ENCODE results near the gene KDM2A.

KDM2A gene

GRCh38 chr11:67211656-67212436, 92.8 kb downstream of the KDM2A start (continued):
- TF ChIP-seq PATZ1 (CRISPR knock-in tag; IDR thresholded peaks at IDR 0.05; ENCODE audit: borderline replicate concordance): no peak
- no peak for TF ChIP-seq ZC3H10 (CRISPR knock-in tag; IDR thresholded peaks at IDR 0.05)
- TF ChIP-seq, protein P1, sequence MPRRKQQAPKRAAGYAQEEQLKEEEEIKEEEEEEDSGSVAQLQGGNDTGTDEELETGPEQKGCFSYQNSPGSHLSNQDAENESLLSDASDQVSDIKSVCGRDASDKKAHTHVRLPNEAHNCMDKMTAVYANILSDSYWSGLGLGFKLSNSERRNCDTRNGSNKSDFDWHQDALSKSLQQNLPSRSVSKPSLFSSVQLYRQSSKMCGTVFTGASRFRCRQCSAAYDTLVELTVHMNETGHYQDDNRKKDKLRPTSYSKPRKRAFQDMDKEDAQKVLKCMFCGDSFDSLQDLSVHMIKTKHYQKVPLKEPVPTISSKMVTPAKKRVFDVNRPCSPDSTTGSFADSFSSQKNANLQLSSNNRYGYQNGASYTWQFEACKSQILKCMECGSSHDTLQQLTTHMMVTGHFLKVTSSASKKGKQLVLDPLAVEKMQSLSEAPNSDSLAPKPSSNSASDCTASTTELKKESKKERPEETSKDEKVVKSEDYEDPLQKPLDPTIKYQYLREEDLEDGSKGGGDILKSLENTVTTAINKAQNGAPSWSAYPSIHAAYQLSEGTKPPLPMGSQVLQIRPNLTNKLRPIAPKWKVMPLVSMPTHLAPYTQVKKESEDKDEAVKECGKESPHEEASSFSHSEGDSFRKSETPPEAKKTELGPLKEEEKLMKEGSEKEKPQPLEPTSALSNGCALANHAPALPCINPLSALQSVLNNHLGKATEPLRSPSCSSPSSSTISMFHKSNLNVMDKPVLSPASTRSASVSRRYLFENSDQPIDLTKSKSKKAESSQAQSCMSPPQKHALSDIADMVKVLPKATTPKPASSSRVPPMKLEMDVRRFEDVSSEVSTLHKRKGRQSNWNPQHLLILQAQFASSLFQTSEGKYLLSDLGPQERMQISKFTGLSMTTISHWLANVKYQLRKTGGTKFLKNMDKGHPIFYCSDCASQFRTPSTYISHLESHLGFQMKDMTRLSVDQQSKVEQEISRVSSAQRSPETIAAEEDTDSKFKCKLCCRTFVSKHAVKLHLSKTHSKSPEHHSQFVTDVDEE (CRISPR knock-in tag; IDR thresholded peaks at IDR 0.05): no peak

GRCh38 chr11:67213178-67213621, 94.1 kb downstream of the KDM2A start:
- ATAC-seq: no peak
- TF ChIP-seq ARNTL (CRISPR knock-in tag; IDR thresholded peaks at IDR 0.05; ENCODE audit: borderline replicate concordance, low read depth) (no peak), GLIS3 (CRISPR knock-in tag; IDR thresholded peaks at IDR 0.05) (no peak), RARB (CRISPR knock-in tag; IDR thresholded peaks at IDR 0.05) (no peak), ZNF70 (CRISPR knock-in tag; IDR thresholded peaks at IDR 0.05) (no peak), CSDC2 (CRISPR knock-in tag; IDR thresholded peaks at IDR 0.05) (no peak), ZC3H10 (CRISPR knock-in tag; IDR thresholded peaks at IDR 0.05) (no peak), TCF4 (CRISPR knock-in tag; IDR thresholded peaks at IDR 0.05; ENCODE audit: borderline replicate concordance) (no peak), PPARA (CRISPR knock-in tag; IDR thresholded peaks at IDR 0.05; ENCODE audit: borderline replicate concordance) (no peak), ZNF565 (CRISPR knock-in tag; conservative IDR thresholded peaks at IDR 0.05; ENCODE audit: low read depth) (no peak), OSR1 (CRISPR knock-in tag; IDR thresholded peaks at IDR 0.05) (no peak), ESRRG (CRISPR knock-in tag; IDR thresholded peaks at IDR 0.05) (no peak), TOX (CRISPR knock-in tag; IDR thresholded peaks at IDR 0.05; ENCODE audit: borderline replicate concordance) (no peak)
- TF ChIP-seq, protein P2, sequence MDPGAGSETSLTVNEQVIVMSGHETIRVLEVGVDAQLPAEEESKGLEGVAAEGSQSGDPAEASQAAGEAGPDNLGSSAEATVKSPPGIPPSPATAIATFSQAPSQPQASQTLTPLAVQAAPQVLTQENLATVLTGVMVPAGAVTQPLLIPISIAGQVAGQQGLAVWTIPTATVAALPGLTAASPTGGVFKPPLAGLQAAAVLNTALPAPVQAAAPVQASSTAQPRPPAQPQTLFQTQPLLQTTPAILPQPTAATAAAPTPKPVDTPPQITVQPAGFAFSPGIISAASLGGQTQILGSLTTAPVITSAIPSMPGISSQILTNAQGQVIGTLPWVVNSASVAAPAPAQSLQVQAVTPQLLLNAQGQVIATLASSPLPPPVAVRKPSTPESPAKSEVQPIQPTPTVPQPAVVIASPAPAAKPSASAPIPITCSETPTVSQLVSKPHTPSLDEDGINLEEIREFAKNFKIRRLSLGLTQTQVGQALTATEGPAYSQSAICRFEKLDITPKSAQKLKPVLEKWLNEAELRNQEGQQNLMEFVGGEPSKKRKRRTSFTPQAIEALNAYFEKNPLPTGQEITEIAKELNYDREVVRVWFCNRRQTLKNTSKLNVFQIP (CRISPR knock-in tag; IDR thresholded peaks at IDR 0.05; ENCODE audit: borderline replicate concordance, low read depth): no peak
- TF ChIP-seq, protein P3, sequence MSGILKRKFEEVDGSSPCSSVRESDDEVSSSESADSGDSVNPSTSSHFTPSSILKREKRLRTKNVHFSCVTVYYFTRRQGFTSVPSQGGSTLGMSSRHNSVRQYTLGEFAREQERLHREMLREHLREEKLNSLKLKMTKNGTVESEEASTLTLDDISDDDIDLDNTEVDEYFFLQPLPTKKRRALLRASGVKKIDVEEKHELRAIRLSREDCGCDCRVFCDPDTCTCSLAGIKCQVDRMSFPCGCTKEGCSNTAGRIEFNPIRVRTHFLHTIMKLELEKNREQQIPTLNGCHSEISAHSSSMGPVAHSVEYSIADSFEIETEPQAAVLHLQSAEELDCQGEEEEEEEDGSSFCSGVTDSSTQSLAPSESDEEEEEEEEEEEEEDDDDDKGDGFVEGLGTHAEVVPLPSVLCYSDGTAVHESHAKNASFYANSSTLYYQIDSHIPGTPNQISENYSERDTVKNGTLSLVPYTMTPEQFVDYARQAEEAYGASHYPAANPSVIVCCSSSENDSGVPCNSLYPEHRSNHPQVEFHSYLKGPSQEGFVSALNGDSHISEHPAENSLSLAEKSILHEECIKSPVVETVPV (CRISPR knock-in tag; IDR thresholded peaks at IDR 0.05): no peak

GRCh38 chr11:67227726-67228125, 108.7 kb downstream of the KDM2A start:
- no peak for ATAC-seq
- no peak for TF ChIP-seq ZFP30 (CRISPR knock-in tag; IDR thresholded peaks at IDR 0.05)
- no peak for TF ChIP-seq OSR1 (CRISPR knock-in tag; IDR thresholded peaks at IDR 0.05)
- no peak for TF ChIP-seq BACH2 (CRISPR knock-in tag; IDR thresholded peaks at IDR 0.05; ENCODE audit: borderline replicate concordance)
- TF ChIP-seq SNAI2 (CRISPR knock-in tag; IDR thresholded peaks at IDR 0.05): no peak
- TF ChIP-seq ZC3H10 (CRISPR knock-in tag; IDR thresholded peaks at IDR 0.05): no peak
- no peak for TF ChIP-seq ZNF565 (CRISPR knock-in tag; conservative IDR thresholded peaks at IDR 0.05; ENCODE audit: low read depth)
- no peak for TF ChIP-seq ZNF70 (CRISPR knock-in tag; IDR thresholded peaks at IDR 0.05)
- no peak for TF ChIP-seq ZNF8 (CRISPR knock-in tag; IDR thresholded peaks at IDR 0.05)
- no peak for TF ChIP-seq CSDC2 (CRISPR knock-in tag; IDR thresholded peaks at IDR 0.05)
- TF ChIP-seq TOX (CRISPR knock-in tag; IDR thresholded peaks at IDR 0.05; ENCODE audit: borderline replicate concordance): no peak
- TF ChIP-seq RARB (CRISPR knock-in tag; IDR thresholded peaks at IDR 0.05): no peak
- TF ChIP-seq, protein P4, sequence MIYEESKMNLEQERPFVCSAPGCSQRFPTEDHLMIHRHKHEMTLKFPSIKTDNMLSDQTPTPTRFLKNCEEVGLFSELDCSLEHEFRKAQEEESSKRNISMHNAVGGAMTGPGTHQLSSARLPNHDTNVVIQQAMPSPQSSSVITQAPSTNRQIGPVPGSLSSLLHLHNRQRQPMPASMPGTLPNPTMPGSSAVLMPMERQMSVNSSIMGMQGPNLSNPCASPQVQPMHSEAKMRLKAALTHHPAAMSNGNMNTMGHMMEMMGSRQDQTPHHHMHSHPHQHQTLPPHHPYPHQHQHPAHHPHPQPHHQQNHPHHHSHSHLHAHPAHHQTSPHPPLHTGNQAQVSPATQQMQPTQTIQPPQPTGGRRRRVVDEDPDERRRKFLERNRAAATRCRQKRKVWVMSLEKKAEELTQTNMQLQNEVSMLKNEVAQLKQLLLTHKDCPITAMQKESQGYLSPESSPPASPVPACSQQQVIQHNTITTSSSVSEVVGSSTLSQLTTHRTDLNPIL (CRISPR knock-in tag; IDR thresholded peaks at IDR 0.05; ENCODE audit: low read depth): no peak
- no peak for TF ChIP-seq ZFP3 (CRISPR knock-in tag; IDR thresholded peaks at IDR 0.05)
- TF ChIP-seq TCF4 (CRISPR knock-in tag; IDR thresholded peaks at IDR 0.05; ENCODE audit: borderline replicate concordance): no peak
- TF ChIP-seq, protein P2 (CRISPR knock-in tag; IDR thresholded peaks at IDR 0.05; ENCODE audit: borderline replicate concordance, low read depth): no peak
- TF ChIP-seq PATZ1 (CRISPR knock-in tag; IDR thresholded peaks at IDR 0.05; ENCODE audit: borderline replicate concordance): no peak
- no peak for TF ChIP-seq GLIS3 (CRISPR knock-in tag; IDR thresholded peaks at IDR 0.05)
- no peak for TF ChIP-seq ESRRG (CRISPR knock-in tag; IDR thresholded peaks at IDR 0.05)

All from SK-N-SH treated with all-trans-retinoic acid at 6 μM for 48 hours (cell line).